Activated T-helper 17 cell treated with anti-CD3 and anti-CD28 coated beads, Interleukin-2, amount 50 U/mL, for 72 hours (primary cell): ENCODE data around the gene TNK1. TPM values are rescaled to one million over a fixed set of nuclear protein-coding genes. Genes with fewer than 3 reads are reported as not detected.
"Not testable (repeated sequence)": the region's sequence is repeated elsewhere in the genome, so short reads cannot be mapped to it uniquely, and the experiment has no call there.

Experiments used
- ATAC-seq: fragments of 150-1000 bp; cut with Tn5 transposase; replicated peaks from 2 replicates; pipeline ENCODE4 v1.10.0; 2021; ENCODE audit warnings: mild to moderate bottlenecking, moderate library complexity
- H3K27ac Mint-ChIP-seq: one replicate; pipeline ENCODE4 v1.8.0; 2022; ENCODE audit warnings: mixed read lengths
- H3K27me3 Mint-ChIP-seq: one replicate; pipeline ENCODE4 v1.8.0; 2022; ENCODE audit warnings: mixed read lengths
- H3K36me3 Mint-ChIP-seq: one replicate; pipeline ENCODE4 v1.8.0; 2022; ENCODE audit warnings: low read depth, mild to moderate bottlenecking, mixed read lengths
- H3K4me1 Mint-ChIP-seq: one replicate; pipeline ENCODE4 v1.8.0; 2022; ENCODE audit warnings: mixed read lengths
- H3K4me3 Mint-ChIP-seq: one replicate; pipeline ENCODE4 v1.8.0; 2022; ENCODE audit warnings: mild to moderate bottlenecking, mixed read lengths
- H3K9me3 Mint-ChIP-seq: one replicate; pipeline ENCODE4 v1.8.0; 2022; ENCODE audit warnings: mixed read lengths
- total RNA-seq, 2 donors: library from RNA; stranded (reverse); gene quantifications; one replicate each; pipeline ENCODE4 v1.2.3, GENCODE V29; 2022

Gene TNK1
- total RNA-seq, 2 donors from 2014 or later, result 2.9 to 4.8 TPM

DNA sequence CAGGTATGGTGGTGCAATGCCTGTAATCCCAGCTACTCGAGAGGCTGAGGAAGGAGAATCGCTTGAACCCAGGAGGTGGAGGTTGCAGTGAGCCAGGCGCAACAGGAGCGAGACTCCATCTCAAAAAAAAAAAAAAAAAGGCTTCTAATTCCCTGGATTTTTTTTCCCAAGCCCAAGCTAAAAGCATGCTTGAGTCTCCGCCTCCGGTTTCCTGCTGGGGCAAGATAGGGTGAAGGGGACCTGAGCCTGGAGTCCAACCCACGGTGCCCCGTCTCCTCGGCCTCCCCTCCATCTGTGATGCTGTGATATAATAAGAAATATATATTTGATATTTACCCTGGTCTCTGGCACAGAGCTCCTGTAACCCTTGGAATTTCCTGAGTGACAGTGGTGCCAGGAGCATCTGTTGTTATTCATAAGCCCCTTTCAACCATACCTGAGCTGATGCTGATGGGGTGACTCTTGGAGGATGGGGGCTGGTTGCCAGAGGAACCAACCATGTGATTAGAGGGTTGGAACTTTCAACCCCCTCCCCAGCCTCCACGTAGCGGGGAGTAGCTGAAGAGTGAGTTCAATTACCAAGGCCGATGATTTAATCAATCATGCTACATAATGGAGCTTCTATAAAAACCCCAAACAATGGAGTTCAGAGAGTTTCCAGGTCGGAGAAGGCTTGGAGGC, 12.8 kb upstream of the TNK1 start:
- Mint-ChIP-seq H3K27me3 (no peaks in the 10 kb centered on the region), H3K4me1 (no peaks in the 10 kb centered on the region), H3K4me3 (no peak overlapping the region)

DNA sequence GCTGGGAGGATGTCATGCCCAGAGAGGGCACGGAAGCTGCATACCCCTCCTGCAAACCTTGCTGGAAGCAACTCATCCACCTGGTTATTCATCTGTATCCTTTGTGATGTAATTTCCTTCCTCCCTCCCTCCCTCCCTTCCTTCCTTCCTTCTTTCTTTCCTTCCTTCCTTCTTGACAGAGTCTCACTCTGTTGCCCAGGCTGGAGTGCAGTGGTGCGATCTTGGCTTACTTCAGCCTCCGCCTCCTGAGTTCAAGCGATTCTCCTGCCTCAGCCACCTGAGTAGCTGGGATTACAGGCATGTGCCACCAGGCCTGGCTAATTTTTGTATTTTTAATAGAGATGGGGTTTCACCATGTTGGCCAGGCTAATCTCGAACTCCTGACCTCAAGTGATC, 12.3 kb upstream of the TNK1 start:
- not testable (repeated sequence) for H3K4me1 Mint-ChIP-seq, H3K27ac Mint-ChIP-seq, H3K4me3 Mint-ChIP-seq, ATAC-seq, H3K27me3 Mint-ChIP-seq, H3K36me3 Mint-ChIP-seq, H3K9me3 Mint-ChIP-seq

More for the DNA sequence above, 12.8 kb upstream of the TNK1 start:
- Mint-ChIP-seq H3K9me3 (no peaks in the 10 kb centered on the region), H3K36me3 (no peaks in the 10 kb centered on the region), H3K27ac (no peak overlapping the region)
- no peak for ATAC-seq

DNA sequence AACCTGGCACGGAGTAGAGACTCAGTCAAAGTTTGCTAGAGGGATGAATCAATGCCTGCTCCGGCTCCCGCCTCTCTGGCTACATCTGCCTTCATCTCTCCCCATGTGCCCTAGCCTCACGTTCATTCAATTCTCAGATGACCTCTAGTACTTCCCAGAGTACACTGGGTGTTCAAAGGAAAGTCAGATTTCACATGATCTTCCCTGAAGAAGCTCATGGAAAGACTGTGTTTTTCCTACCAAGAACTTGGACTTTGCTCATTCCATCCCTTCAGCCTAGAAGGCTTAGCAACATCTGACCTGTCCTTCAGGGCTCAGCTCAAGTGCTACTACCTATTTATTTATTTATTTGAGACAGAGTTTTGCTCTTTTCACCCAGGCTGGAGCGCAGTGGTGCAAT, 11.1 kb upstream of the TNK1 start:
- H3K4me3 Mint-ChIP-seq, result no peak overlapping the region
- no peaks in the 10 kb centered on the region for H3K36me3 Mint-ChIP-seq
- no peaks in the 10 kb centered on the region for H3K27me3 Mint-ChIP-seq
- H3K9me3 Mint-ChIP-seq, result no peaks in the 10 kb centered on the region
- no peak overlapping the region for H3K27ac Mint-ChIP-seq
- no peaks in the 10 kb centered on the region for H3K4me1 Mint-ChIP-seq
- ATAC-seq, result no peak

DNA sequence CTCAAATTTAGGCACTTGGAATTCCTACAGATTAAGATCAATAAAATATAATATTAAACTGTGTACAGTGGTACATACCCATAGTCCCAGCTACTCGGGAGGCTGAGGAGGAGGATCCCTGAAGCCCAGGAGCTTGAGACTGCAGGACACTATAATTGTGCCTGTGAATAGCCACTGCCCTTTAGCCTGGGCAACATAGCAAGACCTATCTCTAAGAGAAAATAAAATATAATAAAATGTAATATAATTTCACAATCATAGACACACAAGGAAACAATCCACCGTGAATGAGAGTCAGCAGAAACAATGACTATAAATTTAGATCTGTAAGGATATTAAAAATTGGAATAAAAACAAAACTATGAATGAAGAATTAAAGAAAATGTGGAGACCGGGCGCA, 10.0 kb upstream of the TNK1 start:
- no peaks in the 10 kb centered on the region for H3K4me1 Mint-ChIP-seq
- no peak overlapping the region for H3K27ac Mint-ChIP-seq
- no peaks in the 10 kb centered on the region for H3K9me3 Mint-ChIP-seq
- no peaks in the 10 kb centered on the region for H3K36me3 Mint-ChIP-seq
- no peaks in the 10 kb centered on the region for H3K27me3 Mint-ChIP-seq
- no peak overlapping the region for H3K4me3 Mint-ChIP-seq
- no peak for ATAC-seq

DNA sequence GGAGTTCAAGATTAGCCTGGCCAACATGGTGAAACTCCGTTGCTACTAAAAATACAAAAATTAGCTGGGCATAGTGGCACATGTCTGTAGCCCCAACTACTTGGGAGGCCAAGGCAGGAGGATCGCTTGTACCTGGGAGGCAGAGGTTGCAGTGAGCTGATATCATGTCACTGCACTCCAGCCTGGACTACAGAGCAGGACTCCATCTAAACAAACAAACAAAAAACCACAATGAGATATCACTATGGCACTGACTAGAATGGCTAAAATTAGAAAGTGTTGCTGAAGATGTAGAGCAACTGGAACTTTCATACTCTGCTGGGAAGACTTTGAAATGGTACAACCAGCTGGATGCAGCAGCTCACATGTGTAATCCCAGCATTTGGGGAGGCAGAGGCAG, 6.5 kb upstream of the TNK1 start:
- H3K9me3 Mint-ChIP-seq, result no peaks in the 10 kb centered on the region
- no peaks in the 10 kb centered on the region for H3K36me3 Mint-ChIP-seq
- H3K27ac Mint-ChIP-seq, result no peak overlapping the region
- ATAC-seq, result no peak
- H3K4me3 Mint-ChIP-seq, result no peak overlapping the region
- peaks cover 7% of the 10 kb centered on the region for H3K27me3 Mint-ChIP-seq
- no peaks in the 10 kb centered on the region for H3K4me1 Mint-ChIP-seq

DNA sequence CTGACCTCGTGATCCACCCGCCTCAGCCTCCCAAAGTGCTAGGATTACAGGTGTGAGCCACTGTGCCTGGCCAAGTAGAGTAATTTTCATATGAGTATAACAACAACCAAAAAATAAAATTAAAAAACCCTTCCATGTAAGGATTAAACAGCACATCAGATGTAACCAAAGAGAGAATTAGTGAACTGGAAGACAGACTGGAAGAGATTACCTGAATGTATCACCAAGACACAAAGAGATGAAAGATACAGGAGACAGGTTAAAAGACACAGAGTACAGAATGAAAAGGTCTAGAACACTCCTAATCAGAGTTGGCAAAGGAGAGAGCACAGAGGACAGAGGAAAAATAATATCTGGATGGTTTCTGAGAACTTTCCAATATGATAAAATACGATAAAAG, 1.8 kb upstream of the TNK1 start:
- H3K4me3 Mint-ChIP-seq, result no peak overlapping the region
- no peaks in the 10 kb centered on the region for H3K36me3 Mint-ChIP-seq
- peaks cover 31% of the 10 kb centered on the region for H3K27me3 Mint-ChIP-seq
- no peak overlapping the region for H3K27ac Mint-ChIP-seq
- H3K4me1 Mint-ChIP-seq, result peaks cover 5% of the 10 kb centered on the region
- H3K9me3 Mint-ChIP-seq, result no peaks in the 10 kb centered on the region
- ATAC-seq, result no peak

DNA sequence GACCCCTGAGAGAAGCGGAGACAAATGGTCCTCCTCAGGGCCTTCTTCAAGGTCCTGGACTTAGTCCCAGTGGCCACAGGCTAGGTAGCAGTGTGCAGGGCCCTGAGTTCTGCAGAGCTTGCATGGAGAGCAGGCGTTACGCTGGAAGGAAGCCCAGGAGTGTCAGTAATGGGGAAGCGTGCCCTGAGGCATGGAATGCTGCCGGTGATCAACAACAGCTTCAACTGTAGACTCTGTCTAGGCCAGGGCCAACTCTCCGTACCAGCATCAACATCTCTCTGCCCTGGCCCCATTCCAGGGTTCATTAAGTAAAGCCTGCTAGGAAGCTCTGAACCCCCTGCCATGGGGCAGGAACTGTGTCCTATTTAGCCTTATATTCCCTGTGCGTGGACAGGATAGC, 568 bp upstream of the TNK1 start:
- peaks cover 9% of the 10 kb centered on the region for H3K4me1 Mint-ChIP-seq
- ATAC-seq, result no peak
- no peaks in the 10 kb centered on the region for H3K9me3 Mint-ChIP-seq
- H3K27ac Mint-ChIP-seq, result no peak overlapping the region
- no peaks in the 10 kb centered on the region for H3K36me3 Mint-ChIP-seq
- no peak overlapping the region for H3K4me3 Mint-ChIP-seq
- peaks cover 31% of the 10 kb centered on the region for H3K27me3 Mint-ChIP-seq

DNA sequence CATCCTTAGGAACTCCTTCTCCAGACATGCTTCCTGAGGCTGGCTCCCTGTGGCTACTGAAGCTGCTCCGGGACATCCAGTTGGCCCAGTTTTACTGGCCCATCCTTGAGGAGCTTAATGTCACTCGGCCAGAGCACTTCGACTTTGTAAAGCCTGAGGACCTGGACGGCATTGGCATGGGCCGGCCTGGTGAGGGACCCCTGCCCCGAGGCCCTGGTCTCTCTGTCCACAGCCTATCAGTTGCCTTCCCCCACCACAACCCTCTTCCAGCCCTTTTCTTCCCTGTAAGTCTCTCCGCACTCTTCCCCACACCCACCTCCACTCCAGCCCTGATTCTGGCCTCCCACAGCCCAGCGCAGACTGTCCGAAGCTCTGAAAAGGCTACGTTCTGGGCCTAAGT, 2.0 kb downstream of the TNK1 start:
- Mint-ChIP-seq H3K9me3 (no peaks in the 10 kb centered on the region), H3K4me1 (peaks cover 13% of the 10 kb centered on the region), H3K4me3 (peak overlapping the region; percentile 77), H3K27me3 (peaks cover 27% of the 10 kb centered on the region), H3K27ac (no peak overlapping the region), H3K36me3 (peaks cover 7% of the 10 kb centered on the region)
- no peak for ATAC-seq

DNA sequence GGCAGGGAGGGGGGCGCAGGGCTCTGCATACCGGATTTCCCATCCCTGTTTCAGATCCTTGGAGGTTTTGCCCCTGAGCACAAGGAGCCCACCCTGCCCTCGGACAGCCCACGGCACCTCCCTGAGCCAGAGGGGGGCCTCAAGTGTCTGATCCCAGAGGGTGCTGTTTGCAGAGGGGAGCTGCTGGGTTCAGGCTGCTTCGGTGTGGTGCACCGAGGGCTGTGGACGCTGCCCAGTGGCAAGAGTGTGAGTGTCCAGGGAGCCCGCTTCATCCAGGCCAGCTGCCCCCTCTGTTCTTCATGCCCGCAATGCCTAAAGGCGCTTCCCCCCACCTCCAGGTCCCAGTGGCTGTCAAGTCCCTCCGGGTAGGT, 2.5 kb downstream of the TNK1 start:
- peak overlapping the region; percentile 77 for H3K4me3 Mint-ChIP-seq

DNA sequence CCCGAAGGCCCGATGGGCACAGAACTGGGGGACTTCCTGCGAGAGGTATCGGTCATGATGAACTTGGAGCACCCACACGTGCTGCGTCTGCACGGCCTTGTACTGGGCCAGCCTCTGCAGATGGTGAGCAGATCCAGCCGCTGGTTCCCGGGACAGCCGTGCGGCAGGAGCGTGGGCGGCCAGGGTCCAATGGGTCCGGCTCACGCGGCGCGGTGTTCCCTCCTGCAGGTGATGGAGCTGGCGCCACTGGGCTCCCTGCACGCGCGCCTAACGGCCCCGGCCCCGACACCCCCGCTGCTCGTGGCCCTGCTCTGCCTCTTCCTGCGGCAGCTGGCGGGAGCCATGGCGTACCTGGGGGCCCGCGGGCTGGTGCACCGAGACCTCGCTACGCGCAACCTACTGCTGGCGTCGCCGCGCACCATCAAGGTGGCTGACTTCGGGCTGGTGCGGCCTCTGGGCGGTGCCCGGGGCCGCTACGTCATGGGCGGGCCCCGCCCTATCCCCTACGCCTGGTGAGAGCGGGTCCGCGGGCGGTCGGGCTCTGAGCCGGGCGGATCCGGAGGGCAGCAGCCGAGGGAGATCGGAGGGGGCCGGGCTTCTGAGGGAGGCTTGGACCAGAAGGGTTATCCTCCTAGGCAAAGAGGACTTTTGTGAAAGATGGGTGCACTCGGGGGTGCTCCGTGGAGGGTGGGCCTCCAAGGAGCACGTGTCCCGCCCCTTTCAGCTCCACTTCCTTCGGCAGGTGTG, 3.0 kb downstream of the TNK1 start:
- H3K9me3 Mint-ChIP-seq, result no peaks in the 10 kb centered on the region
- H3K27ac Mint-ChIP-seq, result peak overlapping the region; percentile 48
- peaks cover 13% of the 10 kb centered on the region for H3K4me1 Mint-ChIP-seq
- peak overlapping the region; percentile 77 for H3K4me3 Mint-ChIP-seq
- H3K36me3 Mint-ChIP-seq, result peaks cover 7% of the 10 kb centered on the region
- ATAC-seq, result peak; percentile 99
- H3K27me3 Mint-ChIP-seq, result peaks cover 27% of the 10 kb centered on the region

More for the DNA sequence above, 2.5 kb downstream of the TNK1 start:
- H3K9me3 Mint-ChIP-seq, result no peaks in the 10 kb centered on the region
- H3K27me3 Mint-ChIP-seq, result peaks cover 27% of the 10 kb centered on the region
- no peak overlapping the region for H3K27ac Mint-ChIP-seq
- no peak for ATAC-seq
- H3K36me3 Mint-ChIP-seq, result peaks cover 7% of the 10 kb centered on the region
- peaks cover 13% of the 10 kb centered on the region for H3K4me1 Mint-ChIP-seq

DNA sequence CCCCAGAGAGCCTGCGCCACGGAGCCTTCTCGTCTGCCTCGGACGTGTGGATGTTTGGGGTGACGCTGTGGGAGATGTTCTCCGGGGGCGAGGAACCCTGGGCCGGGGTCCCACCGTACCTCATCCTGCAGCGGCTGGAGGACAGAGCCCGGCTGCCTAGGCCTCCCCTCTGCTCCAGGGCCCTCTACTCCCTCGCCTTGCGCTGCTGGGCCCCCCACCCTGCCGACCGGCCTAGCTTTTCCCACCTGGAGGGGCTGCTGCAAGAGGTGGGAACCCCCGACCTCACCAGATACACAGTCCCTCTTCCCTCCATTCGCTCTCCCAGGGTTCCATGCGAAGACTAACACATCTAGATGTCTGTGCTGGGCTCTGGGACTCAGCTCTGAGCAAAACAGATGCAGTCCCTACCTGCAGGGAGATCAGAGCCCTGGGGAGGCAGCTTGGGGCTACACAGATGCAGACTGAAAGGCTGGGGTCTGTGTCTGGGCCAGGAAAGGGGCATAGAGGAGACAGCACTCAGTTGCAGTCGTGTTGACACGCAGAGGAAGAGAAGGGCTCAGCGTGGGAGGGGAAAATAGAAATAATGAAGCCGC, 3.7 kb downstream of the TNK1 start:
- H3K4me3 Mint-ChIP-seq, result peak overlapping the region; percentile 77
- no peaks in the 10 kb centered on the region for H3K9me3 Mint-ChIP-seq
- H3K27me3 Mint-ChIP-seq, result peaks cover 21% of the 10 kb centered on the region

DNA sequence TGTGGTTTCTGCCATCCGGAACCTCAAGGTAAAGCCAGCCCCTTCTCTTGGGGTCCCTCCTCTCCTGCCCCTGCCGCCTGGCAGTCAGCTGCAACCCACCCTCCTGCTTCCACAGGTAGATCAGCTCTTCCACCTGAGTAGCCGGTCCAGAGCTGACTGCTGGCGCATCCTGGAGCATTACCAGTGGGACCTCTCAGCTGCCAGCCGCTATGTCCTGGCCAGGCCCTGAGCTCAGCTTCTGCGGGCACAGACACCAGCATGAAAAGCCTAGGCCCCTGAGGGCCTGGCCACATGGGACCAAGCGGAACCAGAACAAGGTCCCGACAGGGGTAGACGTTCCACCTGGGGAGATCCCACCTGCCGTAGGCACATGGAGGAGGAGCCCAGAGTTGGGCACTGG, 8.0 kb downstream of the TNK1 start:
- Mint-ChIP-seq H3K27me3 (no peaks in the 10 kb centered on the region), H3K27ac (no peak overlapping the region), H3K4me1 (peaks cover 16% of the 10 kb centered on the region), H3K4me3 (no peak overlapping the region), H3K36me3 (peaks cover 52% of the 10 kb centered on the region), H3K9me3 (no peaks in the 10 kb centered on the region)
- ATAC-seq, result no peak

More for the DNA sequence above, 3.7 kb downstream of the TNK1 start:
- peak overlapping the region; percentile 48 for H3K27ac Mint-ChIP-seq
- peaks cover 16% of the 10 kb centered on the region for H3K4me1 Mint-ChIP-seq
- ATAC-seq, result no peak
- H3K36me3 Mint-ChIP-seq, result peaks cover 12% of the 10 kb centered on the region

DNA sequence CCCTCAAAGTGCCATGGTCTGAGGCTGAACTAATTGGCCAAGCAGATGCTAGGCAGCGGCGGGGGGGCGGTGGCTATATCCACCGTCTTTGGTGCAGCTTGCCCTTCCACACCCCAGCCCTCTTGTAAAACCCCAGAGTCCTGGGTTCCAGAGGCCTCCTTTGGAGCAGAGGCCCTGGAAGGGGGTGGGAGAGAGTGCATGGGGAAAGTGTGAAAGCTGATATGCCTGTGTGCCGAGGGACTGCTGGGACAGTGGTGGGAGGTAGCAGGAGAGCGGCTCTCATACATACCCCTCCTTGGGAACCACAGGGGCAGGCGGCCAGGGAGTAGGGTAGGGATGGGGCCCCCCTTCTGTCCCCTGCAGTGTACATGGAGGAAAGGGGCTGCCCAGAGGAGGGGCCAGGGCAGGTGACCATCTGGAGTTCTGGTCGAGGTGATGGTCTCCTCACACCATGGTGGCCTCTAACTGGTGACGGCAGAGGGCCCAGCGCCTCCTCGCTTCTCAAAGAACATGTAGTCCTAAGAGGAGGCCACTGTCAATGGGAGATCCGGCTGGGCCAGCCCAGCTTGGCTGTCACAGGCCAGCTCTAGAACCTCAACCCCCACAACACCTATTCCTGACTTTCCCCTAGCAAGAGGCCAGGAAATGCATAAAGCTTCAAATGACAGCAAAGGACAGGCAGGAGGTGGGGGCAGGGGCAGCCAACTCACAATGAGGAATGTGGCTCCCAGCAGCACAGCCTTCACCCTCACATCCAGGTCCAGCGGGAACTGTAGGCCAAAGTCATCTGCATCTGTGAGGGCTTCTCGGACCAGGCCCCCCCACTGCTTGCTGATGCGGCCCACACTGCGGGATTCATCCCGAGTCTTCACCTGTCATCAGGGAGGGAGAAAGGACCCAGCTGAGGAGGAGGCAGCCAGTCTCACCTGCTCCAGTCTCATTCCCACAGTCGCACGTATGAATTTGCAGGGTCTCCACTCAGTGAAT, 9.3 kb downstream of the TNK1 start:
- H3K4me1 Mint-ChIP-seq, result peaks cover 16% of the 10 kb centered on the region
- ATAC-seq, result no peak
- no peaks in the 10 kb centered on the region for H3K27me3 Mint-ChIP-seq
- H3K36me3 Mint-ChIP-seq, result peaks cover 55% of the 10 kb centered on the region
- no peak overlapping the region for H3K4me3 Mint-ChIP-seq
- H3K27ac Mint-ChIP-seq, result peak overlapping the region; percentile 30
- no peaks in the 10 kb centered on the region for H3K9me3 Mint-ChIP-seq

DNA sequence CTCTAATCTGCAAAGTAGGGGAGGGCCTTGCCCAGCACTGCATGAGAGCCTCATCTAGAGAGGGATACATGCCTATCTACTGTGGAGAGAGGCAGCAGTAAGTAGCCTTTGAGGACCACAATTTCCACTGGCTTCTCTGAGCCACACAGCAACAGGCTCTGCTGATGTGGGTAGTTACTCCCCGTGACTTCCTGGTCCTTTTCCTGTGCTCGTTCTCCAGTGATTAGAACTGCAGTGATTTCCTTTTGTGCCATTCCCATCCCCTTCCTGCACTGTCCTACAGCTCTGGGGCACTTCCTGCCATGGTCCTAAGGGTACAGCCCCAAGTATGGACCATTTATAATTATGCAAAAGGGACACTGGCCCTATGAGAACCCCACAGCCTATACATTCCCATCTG, 10.4 kb downstream of the TNK1 start:
- H3K27ac Mint-ChIP-seq, result peak overlapping the region; percentile 73
- H3K9me3 Mint-ChIP-seq, result no peaks in the 10 kb centered on the region
- ATAC-seq, result no peak
- peaks cover 16% of the 10 kb centered on the region for H3K4me1 Mint-ChIP-seq
- H3K27me3 Mint-ChIP-seq, result no peaks in the 10 kb centered on the region
- H3K4me3 Mint-ChIP-seq, result peak overlapping the region; percentile 87
- peaks cover 55% of the 10 kb centered on the region for H3K36me3 Mint-ChIP-seq
